Adrenal gland (tissue), 12 donors: ENCODE measurements around the gene SPAG16. TPM values are rescaled to one million over a fixed set of nuclear protein-coding genes. Genes with fewer than 3 reads are reported as not detected.
A peak's percentile ranks its signal among the peaks of the same experiment; 100 is the strongest.

Experiments
- DNase-seq, 7 donors: peaks; one replicate each; pipeline ENCODE4 v3.0.0-alpha.2; 2019 to 2020
- H3K27ac ChIP-seq, 5 donors: fragments of 200-600 bp; sonication (generic) in 4 of 5; 1 replicate in 3 of 5; 2 replicates in 2 of 5; pipeline versions ENCODE4 v1.5.1 to v1.8.0; 2016 to 2020; ENCODE audit warnings: mild to moderate bottlenecking in 1 of 5
- H3K27me3 ChIP-seq: fragments of 200-600 bp; 2 replicates; pipeline ENCODE4 v1.8.0; 2021
- H3K36me3 ChIP-seq, 2 donors: fragments of 200-600 bp; replicated peaks in 1 of 2; 1 replicate in 1 of 2; 2 replicates in 1 of 2; pipeline versions ENCODE4 v1.5.1 to v1.8.0; 2018 to 2022
- H3K4me1 ChIP-seq, 2 donors: fragments of 200-600 bp; replicated peaks in 1 of 2; 1 replicate in 1 of 2; 2 replicates in 1 of 2; pipeline versions ENCODE4 v1.5.1 to v1.8.0; 2018 to 2021
- H3K4me3 ChIP-seq, 4 donors: fragments of 200-600 bp; sonication (generic) in 3 of 4; one replicate each; pipeline ENCODE4 v1.5.1; 2016 to 2018
- H3K9me3 ChIP-seq, 3 donors: fragments of 200-600 bp; sonication (generic) in 1 of 3; replicated peaks in 1 of 3; 1 replicate in 2 of 3; 2 replicates in 1 of 3; pipeline versions ENCODE4 v1.5.1 to v1.8.0; 2016 to 2021
- CTCF ChIP-seq, 6 experiments: fragments of 450-650 bp in 4 of 6; fragments of 200-600 bp in 2 of 6; sonication (generic) in 1 of 6; IDR thresholded peaks; 1 replicate in 5 of 6; 2 replicates in 1 of 6; pipeline versions ENCODE4 v1.5.1 to v1.8.0; 2016 to 2021; ENCODE audit warnings: antibody characterized with exemption in 6 of 6, mild to moderate bottlenecking in 2 of 6, moderate library complexity in 1 of 6
- POLR2A ChIP-seq, 2 donors: fragments of 450-650 bp; IDR thresholded peaks; one replicate each; pipeline ENCODE4 v1.6.1; 2017; ENCODE audit warnings: antibody characterized with exemption in 2 of 2, mild to moderate bottlenecking in 2 of 2, moderate library complexity in 1 of 2
- WGBS, 4 donors: extraction: QIAGEN DNeasy Blood & Tissue Kit in 2 of 4; methylation state at CpG; one replicate each; pipeline versions ENCODE4 v1.1.5 to v1.1.7; 2013 to 2017; 5-methylcytosine and 5-hydroxymethylcytosine counted together
- intact Hi-C, 2 donors: fragments of 100-400 bp; cut with DNase I; formaldehyde crosslinking; loops; one replicate each; pipeline versions ENCODE4 v1.14.1 to v1.15.0; 2022 to 2023
- polyA plus RNA-seq, 3 donors: library from polyadenylated mRNA; stranded (reverse); fragments of 200-250 nt in 2 of 3; fragments of 350-450 nt in 1 of 3; fragmentation: Illumina TruSeq in 1 of 3; extraction: RNeasy Lipid Tissue Mini Kit (QIAGEN cat#74804) in 1 of 3; gene quantifications; one replicate each; pipeline ENCODE4 v1.2.3, GENCODE V29; 2013 to 2014
- total RNA-seq, 9 donors: library from RNA; depleted of rRNA in 4 of 9; stranded (reverse); fragments of >200 nt in 4 of 9; fragments of 120-200 nt in 1 of 9; fragmentation: NEBNext Ultra II Directional in 1 of 9; extraction: Animal tissue kit (Norgen Biotek cat#: 25700) in 1 of 9; gene quantifications; one replicate each; pipeline versions ENCODE4 v1.1.0 to v1.2.4, GENCODE V29; 2013 to 2023
- donor health status: healthy with polysubstance abuse.
- donor health status: Bipolar disorder and iron deficiency.
- donor health status: DM: yes; HTN: yes; CAD: no.
- donor health status: DM: no; HTN: no; CAD: no.
- donor health status: DM: no; HTN: no; CAD: no.
- donor health status: DM: yes; HTN: yes; CAD: no.

SPAG16 gene
- total and polyA plus RNA-seq, 12 donors = 12.4 to 45.3 (median 21.8) TPM

- intact Hi-C loops = no loop called here
- no peak within 1 kb of the TSS for H3K27ac ChIP-seq
- H3K36me3 ChIP-seq = no peaks in the 10 kb centered on the region
- 9 to 13% (median 11%) methylated on average over 18 to 19 of the region's 19 CpGs for WGBS, 4 donors
- H3K4me1 ChIP-seq = no peaks in the 10 kb centered on the region
- H3K4me3 ChIP-seq = no peak within 1 kb of the TSS
- no peaks in the 10 kb centered on the region for H3K27me3 ChIP-seq
- no peaks in the 10 kb centered on the region for H3K9me3 ChIP-seq
- DNase-seq = peak; percentile 53 to 75 (median 63)
- TF ChIP-seq POLR2A (IDR thresholded peaks at IDR 0.05) (no peak), CTCF (IDR thresholded peaks at IDR 0.05) (no peak)
Measured at GRCh38 chr2:214410918-214411554, 1126.8 kb downstream of the SPAG16 start, which contains the start of gene VWC2L. Gene VWC2L (plus strand): TSS chr2:214411054. CDS start chr2:214414194, 3,140 bp downstream.

- no peak for TF ChIP-seq CTCF (IDR thresholded peaks at IDR 0.05)
- no peak for TF ChIP-seq POLR2A (IDR thresholded peaks at IDR 0.05)
- intact Hi-C loops = no loop called here
- H3K27me3 ChIP-seq = no peaks in the 10 kb centered on the region
- no peak for DNase-seq
- no peak overlapping the region for H3K27ac ChIP-seq
- no peaks in the 10 kb centered on the region for H3K4me1 ChIP-seq
- H3K4me3 ChIP-seq = no peak overlapping the region
- no peaks in the 10 kb centered on the region for H3K36me3 ChIP-seq
- 47 to 79% (median 55%) methylated on average over 1 of the region's 1 CpG for WGBS, 4 donors
- H3K9me3 ChIP-seq = no peaks in the 10 kb centered on the region
Measured at GRCh38 chr2:214412679-214413078, 1128.4 kb downstream of the SPAG16 start.

- Histone ChIP-seq H3K4me3 (no peak overlapping the region), H3K9me3 (no peaks in the 10 kb centered on the region), H3K36me3 (no peaks in the 10 kb centered on the region), H3K27ac (no peak overlapping the region), H3K27me3 (no peaks in the 10 kb centered on the region), H3K4me1 (no peaks in the 10 kb centered on the region)
- DNase-seq = no peak
- TF ChIP-seq POLR2A (IDR thresholded peaks at IDR 0.05) (no peak), CTCF (IDR thresholded peaks at IDR 0.05) (no peak)
- intact Hi-C loops = no loop called here
- WGBS, 4 donors = 84 to 95% (median 88%) methylated on average over 4 of the region's 4 CpGs
Measured at GRCh38 chr2:214436470-214436869, 1152.2 kb downstream of the SPAG16 start.

- intact Hi-C loops = no loop called here
- no peaks in the 10 kb centered on the region for H3K36me3 ChIP-seq
- H3K27ac ChIP-seq = no peak overlapping the region
- H3K9me3 ChIP-seq = no peaks in the 10 kb centered on the region
- H3K27me3 ChIP-seq = no peaks in the 10 kb centered on the region
- 70 to 74% (median 71%) methylated on average over 4 of the region's 4 CpGs for whole genome bisulfite sequencing, 4 donors
- H3K4me3 ChIP-seq = no peak overlapping the region
- no peaks in the 10 kb centered on the region for H3K4me1 ChIP-seq
- TF ChIP-seq CTCF (IDR thresholded peaks at IDR 0.05) (no peak), POLR2A (IDR thresholded peaks at IDR 0.05) (no peak)
- DNase-seq = no peak
Measured at GRCh38 chr2:214450118-214450894, 1166.0 kb downstream of the SPAG16 start.
